SK-N-SH (cell line): ENCODE data around the gene ELMO2. TPM values are rescaled to one million over a fixed set of nuclear protein-coding genes. Genes with fewer than 3 reads are reported as not detected.

Experiments
- CTCF ChIA-PET: fragments of 300-600, 350-600 bp; formaldehyde crosslinking; extraction: SDS; loops from one replicate; lab custom pipeline; 2021; lab: Yijun Ruan, JAX
- POLR2A ChIA-PET: fragments of 350-600 bp; sonication (Branson Sonifier 250); formaldehyde crosslinking; extraction: SDS; loops from one replicate; lab custom pipeline; 2020; ENCODE audit warnings: antibody characterized with exemption, inconsistent platforms; lab: Yijun Ruan, JAX
- DNase-seq: peaks from one replicate; pipeline ENCODE4 v3.0.0; 2012
- H2AFZ ChIP-seq: fragments of 200-600 bp; sonication (generic); 2 replicates; pipeline ENCODE4 v1.8.1; 2016; ENCODE audit warnings: antibody characterized with exemption, mild to moderate bottlenecking, low read depth
- H3F3A ChIP-seq: fragments of 200-600 bp; sonication (generic); replicated peaks from 2 replicates; pipeline ENCODE3; 2016; ENCODE audit warnings: antibody characterized with exemption, mild to moderate bottlenecking; ENCODE audit not compliant: insufficient read depth
- H3K27ac ChIP-seq, 2 experiments: fragments of 200-500 bp in 1 of 2; fragments of 200-600 bp in 1 of 2; sonication (Bioruptor generic) in 1 of 2; sonication (generic), shearing (Covaris generic) in 1 of 2; 2 replicates each; pipeline versions ENCODE4 v1.5.1 to v1.6.1; 2014 to 2016; ENCODE audit warnings: low read depth in 2 of 2, inconsistent platforms in 1 of 2, low read length in 1 of 2, mild to moderate bottlenecking in 1 of 2, mixed read lengths in 1 of 2
- H3K27me3 ChIP-seq: fragments of 200-600 bp; sonication (generic), shearing (Covaris generic); 2 replicates; pipeline ENCODE4 v1.6.1; 2016; ENCODE audit warnings: mixed run types; ENCODE audit not compliant: insufficient read depth
- H3K36me3 ChIP-seq, 2 experiments: fragments of 200-500 bp in 1 of 2; fragments of 200-600 bp in 1 of 2; sonication (Bioruptor generic) in 1 of 2; sonication (generic) in 1 of 2; replicated peaks in 1 of 2; 2 replicates each; pipeline versions ENCODE3 to v1.5.1; 2014 to 2016; ENCODE audit warnings: low read length in 1 of 2, mild to moderate bottlenecking in 1 of 2; ENCODE audit not compliant: insufficient read depth in 2 of 2, control insufficient read depth in 1 of 2
- H3K4me1 ChIP-seq, 2 experiments: fragments of 200-500 bp in 1 of 2; fragments of 200-600 bp in 1 of 2; sonication (Bioruptor generic) in 1 of 2; sonication (generic), shearing (Covaris generic) in 1 of 2; 2 replicates each; pipeline versions ENCODE4 v1.5.1 to v1.6.1; 2014 to 2016; ENCODE audit warnings: low read depth in 1 of 2, low read length in 1 of 2, mixed run types in 1 of 2; ENCODE audit not compliant: insufficient read depth in 2 of 2, control insufficient read depth in 1 of 2
- H3K4me2 ChIP-seq: fragments of 200-600 bp; sonication (generic), shearing (Covaris generic); 2 replicates; pipeline ENCODE4 v1.6.1; 2017; ENCODE audit warnings: mixed run types
- H3K4me3 ChIP-seq, 2 experiments: fragments of 200-500 bp in 1 of 2; fragments of 200-600 bp in 1 of 2; sonication (Bioruptor generic) in 1 of 2; sonication (generic), shearing (Covaris generic) in 1 of 2; 2 replicates each; pipeline versions ENCODE4 v1.5.1 to v1.8.1; 2014 to 2016; ENCODE audit warnings: low read depth in 2 of 2, inconsistent platforms in 1 of 2, low read length in 1 of 2, mild to moderate bottlenecking in 1 of 2, mixed read lengths in 1 of 2, moderate library complexity in 1 of 2
- H3K79me2 ChIP-seq: fragments of 200-600 bp; sonication (generic); 2 replicates; pipeline ENCODE4 v1.8.1; 2017; ENCODE audit warnings: mild to moderate bottlenecking; ENCODE audit not compliant: insufficient read depth
- H3K9ac ChIP-seq: fragments of 200-600 bp; sonication (generic); 2 replicates; pipeline ENCODE4 v1.6.1; 2017; ENCODE audit warnings: mixed run types
- H3K9me2 ChIP-seq: fragments of 200-600 bp; sonication (generic); 2 replicates; pipeline ENCODE4 v1.6.1; 2017; ENCODE audit warnings: mixed run types
- H3K9me3 ChIP-seq: fragments of 200-600 bp; sonication (generic); 2 replicates; pipeline ENCODE4 v1.6.1; 2017; ENCODE audit warnings: mixed run types, mild to moderate bottlenecking, moderate library complexity
- H4K20me1 ChIP-seq: fragments of 200-600 bp; sonication (generic); 2 replicates; pipeline ENCODE4 v1.6.1; 2017; ENCODE audit warnings: mild to moderate bottlenecking, mixed run types; ENCODE audit not compliant: insufficient read depth
- CTCF ChIP-seq: fragments of 200-600 bp; sonication (generic); IDR thresholded peaks from 2 replicates; pipeline ENCODE4 v1.6.1; 2017; ENCODE audit warnings: antibody characterized with exemption, mild to moderate bottlenecking, moderate library complexity
- EZH2phosphoT487 ChIP-seq: fragments of 200-600 bp; sonication (generic); IDR thresholded peaks from 2 replicates; pipeline ENCODE4 v1.6.1; 2017; ENCODE audit warnings: low read depth, mixed run types, mild to moderate bottlenecking, antibody characterized with exemption, moderate library complexity, borderline replicate concordance
- MXI1 ChIP-seq: IDR thresholded peaks from 2 replicates; pipeline ENCODE4 v1.6.1; 2012; ENCODE audit warnings: mild to moderate bottlenecking, low read depth, low read length, improper control_type of control experiment
- NRF1 ChIP-seq: IDR thresholded peaks from 2 replicates; pipeline ENCODE4 v1.6.1; 2012; ENCODE audit warnings: low read depth, mild to moderate bottlenecking, low read length
- TEAD4 ChIP-seq: IDR thresholded peaks from 2 replicates; pipeline ENCODE4 v1.4.0; 2012; ENCODE audit warnings: mild to moderate bottlenecking, borderline replicate concordance; ENCODE audit not compliant: insufficient read depth
- USF1 ChIP-seq: IDR thresholded peaks from 2 replicates; pipeline ENCODE4 v1.4.0; 2012; ENCODE audit warnings: low read depth, borderline replicate concordance
- WGBS: methylation state at CpG from one replicate; pipeline ENCODE4 v1.1.6; 2017; ENCODE audit warnings: low lambda C conversion rate; 5-methylcytosine and 5-hydroxymethylcytosine counted together
- polyA plus RNA-seq, 3 experiments: library from polyadenylated mRNA; depleted of rRNA; stranded (reverse); fragments of >200 nt; gene quantifications; 2 replicates each; pipeline ENCODE4 v1.2.3, GENCODE V29; 2012
- TF ChIP-seq, protein P1 (sequence below): fragments of 150-350 bp; IDR thresholded peaks from 2 replicates; pipeline ENCODE4 v1.6.1; 2017; ENCODE audit warnings: antibody characterized with exemption, low read length, low read depth, borderline replicate concordance

ELMO2 gene
- polyA plus RNA-seq, 1 of the 3 experiments (the other 2 are of a cell fraction): 32.1 TPM

GRCh38 chr20:46344488-46345162, 61.8 kb downstream of the ELMO2 start:
- H4K20me1 ChIP-seq: no peaks in the 10 kb centered on the region
- CTCF ChIA-PET: interaction anchor here (1.0 to 11.6 kb wide), 7 partner anchors 13 to 377 kb away, joined by 3 to 190 read pairs (median 5); partner anchors contain the start of gene CDH22
- no peak overlapping the region for H3K4me2 ChIP-seq
- WGBS: 67% methylated on average over 8 of the region's 8 CpGs
- no peak overlapping the region for H2AFZ ChIP-seq
- TF ChIP-seq CTCF: no peak
- TF ChIP-seq, protein P1, sequence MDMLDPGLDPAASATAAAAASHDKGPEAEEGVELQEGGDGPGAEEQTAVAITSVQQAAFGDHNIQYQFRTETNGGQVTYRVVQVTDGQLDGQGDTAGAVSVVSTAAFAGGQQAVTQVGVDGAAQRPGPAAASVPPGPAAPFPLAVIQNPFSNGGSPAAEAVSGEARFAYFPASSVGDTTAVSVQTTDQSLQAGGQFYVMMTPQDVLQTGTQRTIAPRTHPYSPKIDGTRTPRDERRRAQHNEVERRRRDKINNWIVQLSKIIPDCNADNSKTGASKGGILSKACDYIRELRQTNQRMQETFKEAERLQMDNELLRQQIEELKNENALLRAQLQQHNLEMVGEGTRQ: no peak
- POLR2A ChIA-PET: interaction anchor here (0.9 to 1.3 kb wide), 2 partner anchors 12 to 18 kb away, joined by 3 to 5 read pairs; no protein-coding TSS in a partner anchor
- H3K4me3 ChIP-seq: no peak overlapping the region
- no peak overlapping the region for H3K9ac ChIP-seq
- DNase-seq: no peak
- peaks cover under 1% of the 10 kb centered on the region for H3F3A ChIP-seq
- peaks cover 3 to 4% of the 10 kb centered on the region in 2 experiments for H3K36me3 ChIP-seq
- H3K4me1 ChIP-seq: peaks cover 0 to 45% of the 10 kb centered on the region in 2 experiments; a peak in 1 of 4 replicates
- no peaks in the 10 kb centered on the region for H3K27me3 ChIP-seq
- no peak overlapping the region for H3K27ac ChIP-seq
- H3K9me2 ChIP-seq: no peaks in the 10 kb centered on the region
- no peaks in the 10 kb centered on the region for H3K79me2 ChIP-seq
- H3K9me3 ChIP-seq: no peaks in the 10 kb centered on the region

DNA sequence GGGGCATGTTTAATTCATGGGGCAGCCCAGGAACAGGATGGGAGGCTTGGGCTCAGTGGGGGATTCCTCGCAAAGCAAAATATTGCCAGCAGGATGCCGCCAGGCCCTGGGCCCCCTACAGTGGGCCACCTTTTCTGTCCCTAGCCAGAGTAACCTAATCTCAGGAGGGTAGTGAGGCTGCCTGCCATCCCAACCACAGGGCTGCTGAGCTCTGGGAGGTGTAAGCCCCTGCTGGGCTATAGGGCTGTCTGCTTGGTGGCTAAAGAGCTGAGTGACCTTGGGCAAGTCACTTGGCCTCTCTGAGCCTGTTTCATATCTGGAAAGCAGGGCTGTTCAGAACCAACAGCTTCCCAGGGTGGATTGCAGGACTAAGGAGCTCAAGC, 62.4 kb downstream of the ELMO2 start:
- WGBS: 92% methylated on average over 2 of the region's 2 CpGs
- DNase-seq: no peak
- Histone ChIP-seq H3K9me2 (no peaks in the 10 kb centered on the region), H3K4me3 (no peak overlapping the region), H3K27ac (no peak overlapping the region), H3K9ac (no peak overlapping the region), H3K36me3 (peaks cover 0 to 3% of the 10 kb centered on the region in 2 experiments), H3K79me2 (no peaks in the 10 kb centered on the region), H2AFZ (no peak overlapping the region), H3K27me3 (no peaks in the 10 kb centered on the region), H3K4me2 (no peak overlapping the region), H3F3A (no peaks in the 10 kb centered on the region), H4K20me1 (no peaks in the 10 kb centered on the region), H3K9me3 (no peaks in the 10 kb centered on the region), H3K4me1 (peaks cover 0 to 41% of the 10 kb centered on the region in 2 experiments; a peak in 1 of 4 replicates)
- ChIA-PET CTCF (interaction anchor here (1.0 to 11.6 kb wide), 8 partner anchors 12 to 376 kb away, joined by 3 to 190 read pairs (median 6); partner anchors contain the start of gene CDH22), POLR2A (interaction anchor here (0.9 to 1.3 kb wide), 2 partner anchors 11 to 17 kb away, joined by 3 to 5 read pairs; no protein-coding TSS in a partner anchor)
- TF ChIP-seq EZH2phosphoT487 (no peak), USF1 (no peak), TEAD4 (no peak), NRF1 (no peak), MXI1 (no peak)
